NCI-H187 treated with DMSO at 0.1 percent for 48 hours (cell line): Measurements from ENCODE around the gene SZRD1.

Source experiments
- DNase-seq: peaks from one replicate; lab custom pipeline; 2025; lab: John Stamatoyannopoulos, UW

The SZRD1 gene

GRCh38 chr1:16440470-16441281 is 73.6 kb downstream of the SZRD1 start, which contains the start of gene NECAP2:
TSS of gene NECAP2 (plus strand) at chr1:16440724. CDS start at chr1:16440762, 38 bp downstream.
- peak; percentile 43 for DNase-seq

GRCh38 chr1:16441282-16441665 is 74.2 kb downstream of the SZRD1 start:
- DNase-seq = no peak

- DNase-seq = no peak
Measured at GRCh38 chr1:16442265-16442664, 75.2 kb downstream of the SZRD1 start.

- DNase-seq = no peak
Measured at GRCh38 chr1:16442941-16443340, 75.9 kb downstream of the SZRD1 start.

GRCh38 chr1:16443975-16444770 is 77.1 kb downstream of the SZRD1 start:
- DNase-seq = no peak

GRCh38 chr1:16445052-16445451 is 78.0 kb downstream of the SZRD1 start:
- no peak for DNase-seq

- no peak for DNase-seq
Measured at GRCh38 chr1:16446116-16446515, 79.1 kb downstream of the SZRD1 start.

- DNase-seq = no peak
Measured at GRCh38 chr1:16447641-16448040, 80.6 kb downstream of the SZRD1 start.
